HCT116 (cell line): ENCODE data around the gene MOV10. TPM values are rescaled to one million over a fixed set of nuclear protein-coding genes. Genes with fewer than 3 reads are reported as not detected.

Source experiments
- ATAC-seq: fragments of 200-7000 bp; cut with Tn5 transposase; 2 replicates; pipeline ENCODE4 v1.9.1; 2020; ENCODE audit warnings: mild to moderate bottlenecking, moderate library complexity
- BruUV-seq: library from RNA; stranded (reverse); fragments of 400-500 nt; replicated peaks from 2 replicates; lab custom pipeline; 2021; lab: Mats Ljungman, UMichigan
- CTCF ChIA-PET: fragments of 300-600 bp; sonication (Branson Sonifier 250); formaldehyde crosslinking; loops from one replicate; lab custom pipeline; 2021; ENCODE audit warnings: antibody characterized with exemption; lab: Charles Lee
- POLR2A ChIA-PET: fragments of 300-600, 350-600 bp; sonication (Branson Sonifier 250); formaldehyde crosslinking; loops from one replicate; lab custom pipeline; 2021; ENCODE audit warnings: antibody characterized with exemption; lab: Charles Lee
- RAD21 ChIA-PET, 2 experiments: fragments of 300-600 bp; sonication (Branson Sonifier 250); formaldehyde crosslinking; loops; one replicate each; lab custom pipeline; 2023; ENCODE audit warnings: low total read pairs in 2 of 2; ENCODE audit not compliant: uncharacterized antibody in 2 of 2, unreplicated experiment in 2 of 2, low non-redundant PET in 1 of 2; lab: Charles Lee
- DNase-seq: peaks from one replicate; pipeline ENCODE4 v3.0.0-alpha.2; 2010; ENCODE audit warnings: low read depth, low spot score
- H2AFZ ChIP-seq: fragments of 200-600 bp; shearing (Covaris generic), sonication (generic); 2 replicates; pipeline ENCODE4 v1.6.1; 2017; ENCODE audit warnings: low read depth, mixed run types, mixed read lengths, antibody characterized with exemption, low read length; ENCODE audit not compliant: poor library complexity, severe bottlenecking
- H3K27ac ChIP-seq: 2 replicates; pipeline ENCODE4 v1.5.1; 2012; ENCODE audit warnings: low read depth, low read length
- H3K27me3 ChIP-seq: fragments of 200-600 bp; sonication (generic); 2 replicates; pipeline ENCODE4 v1.6.1; 2016; ENCODE audit warnings: mixed run types, low read length, mixed read lengths; ENCODE audit not compliant: insufficient read depth
- H3K36me3 ChIP-seq, 2 experiments: fragments of 200-500 bp in 1 of 2; fragments of 200-600 bp in 1 of 2; sonication (Bioruptor generic) in 1 of 2; sonication (generic) in 1 of 2; 2 replicates each; pipeline versions ENCODE4 v1.5.1 to v1.6.1; 2014 to 2016; ENCODE audit warnings: low read length in 2 of 2, inconsistent platforms in 1 of 2, mixed read lengths in 1 of 2, mixed run types in 1 of 2; ENCODE audit not compliant: insufficient read depth in 2 of 2, control insufficient read depth in 1 of 2
- H3K4me1 ChIP-seq, 2 experiments: fragments of 200-600 bp in 1 of 2; sonication (generic) in 1 of 2; 2 replicates each; pipeline versions ENCODE4 v1.5.1 to v1.6.1; 2012 to 2017; ENCODE audit warnings: low read length in 2 of 2, inconsistent platforms in 1 of 2, mild to moderate bottlenecking in 1 of 2, mixed read lengths in 1 of 2, mixed run types in 1 of 2, moderate library complexity in 1 of 2; ENCODE audit not compliant: insufficient read depth in 2 of 2, control insufficient read depth in 1 of 2
- H3K4me2 ChIP-seq: fragments of 200-600 bp; sonication (generic); 2 replicates; pipeline ENCODE4 v1.6.1; 2017; ENCODE audit warnings: mixed run types, low read length, mixed read lengths
- H3K4me3 ChIP-seq, 2 experiments: fragments of 200-600 bp in 1 of 2; sonication (generic) in 1 of 2; replicated peaks in 1 of 2; 2 replicates each; pipeline ENCODE4 v1.5.1; 2011 to 2016; ENCODE audit warnings: low read length in 2 of 2, control low read depth in 1 of 2, low read depth in 1 of 2, mild to moderate bottlenecking in 1 of 2, mixed read lengths in 1 of 2, mixed run types in 1 of 2
- H3K79me2 ChIP-seq: fragments of 200-600 bp; sonication (generic); 2 replicates; pipeline ENCODE4 v1.6.1; 2017; ENCODE audit warnings: mild to moderate bottlenecking, mixed run types, low read length, moderate library complexity, mixed read lengths; ENCODE audit not compliant: insufficient read depth
- H3K9ac ChIP-seq: fragments of 200-600 bp; sonication (generic); 2 replicates; pipeline ENCODE4 v1.6.1; 2016; ENCODE audit warnings: low read length, mixed read lengths
- H3K9me2 ChIP-seq: fragments of 200-600 bp; sonication (generic), shearing (Covaris generic); 2 replicates; pipeline ENCODE4 v1.6.1; 2017; ENCODE audit warnings: mixed run types, mild to moderate bottlenecking, moderate library complexity; ENCODE audit not compliant: insufficient read depth
- H3K9me3 ChIP-seq, 2 experiments: fragments of 200-500 bp in 1 of 2; fragments of 200-600 bp in 1 of 2; sonication (Bioruptor generic) in 1 of 2; sonication (generic) in 1 of 2; 2 replicates each; pipeline ENCODE4 v1.6.1; 2014 to 2017; ENCODE audit warnings: low read length in 2 of 2, mixed read lengths in 2 of 2, inconsistent platforms in 1 of 2, low read depth in 1 of 2, mild to moderate bottlenecking in 1 of 2, mixed run types in 1 of 2, moderate library complexity in 1 of 2; ENCODE audit not compliant: control insufficient read depth in 1 of 2, insufficient read depth in 1 of 2
- H4K20me1 ChIP-seq: fragments of 200-600 bp; sonication (generic), shearing (Covaris generic); 2 replicates; pipeline ENCODE4 v1.6.1; 2017; ENCODE audit warnings: mixed run types, mild to moderate bottlenecking, moderate library complexity; ENCODE audit not compliant: insufficient read depth
- JUND ChIP-seq: IDR thresholded peaks from 2 replicates; pipeline ENCODE4 v1.6.1; 2012
- RAD21 ChIP-seq: IDR thresholded peaks from 2 replicates; pipeline ENCODE4 v1.6.1; 2012; ENCODE audit warnings: low read depth, mild to moderate bottlenecking
- YY1 ChIP-seq: IDR thresholded peaks from 2 replicates; pipeline ENCODE4 v1.6.1; 2011; ENCODE audit warnings: low read length, low read depth, moderate library complexity, mild to moderate bottlenecking; ENCODE audit not compliant: insufficient replicate concordance; ENCODE audit errors: extremely low read depth
- ZFX ChIP-seq: fragments of 450-650 bp; IDR thresholded peaks from 2 replicates; pipeline ENCODE4 v1.6.1; 2017
- intact Hi-C: fragments of 100-400 bp; cut with micrococcal nuclease; formaldehyde crosslinking; loops from 2 replicates; pipeline ENCODE4 v1.10.0; 2022
- total RNA-seq: library from RNA; stranded (reverse); gene quantifications from one replicate; pipeline ENCODE4 v1.2.1, GENCODE V29; 2021; ENCODE audit not compliant: unreplicated experiment
- TF ChIP-seq, protein P1 (sequence below): IDR thresholded peaks from 2 replicates; pipeline ENCODE4 v1.6.1; 2012; ENCODE audit warnings: low read depth

MOV10 gene
- total RNA-seq, 1 experiment from 2014 or later: 109 TPM

GRCh38 chr1:112687361-112687760, 12.9 kb downstream of the MOV10 start:
- ChIA-PET RAD21 (no interaction called here), CTCF (no interaction called here)
- DNase-seq (no peak), ATAC-seq (no peak)
- H3K9ac ChIP-seq: no peak overlapping the region
- 0 out of 2 replicates have a peak, but pooled peaks cover 15% of the 10 kb centered on the region for H3K79me2 ChIP-seq
- H3K4me1 ChIP-seq: no peaks in the 10 kb centered on the region; a peak in 1 of 4 replicates
- no peak overlapping the region for H3K27ac ChIP-seq
- TF ChIP-seq ZFX: no peak
- TF ChIP-seq, all 23 proteins: peak for 0
- intact Hi-C loops: no loop called here
- Histone ChIP-seq H3K27me3 (no peaks in the 10 kb centered on the region), H3K9me3 (no peaks in the 10 kb centered on the region), H3K9me2 (no peaks in the 10 kb centered on the region), H4K20me1 (no peaks in the 10 kb centered on the region), H3K4me3 (no peak overlapping the region), H3K4me2 (no peak overlapping the region), H3K36me3 (peaks cover 0 to 15% of the 10 kb centered on the region in 2 experiments; a peak in 2 of 4 replicates), H2AFZ (no peak overlapping the region)
- POLR2A ChIA-PET: no interaction called here
- BruUV-seq: no TSS peak

GRCh38 chr1:112687785-112688496, 13.5 kb downstream of the MOV10 start:
- TF ChIP-seq YY1: no peak
- TF ChIP-seq, protein P1, sequence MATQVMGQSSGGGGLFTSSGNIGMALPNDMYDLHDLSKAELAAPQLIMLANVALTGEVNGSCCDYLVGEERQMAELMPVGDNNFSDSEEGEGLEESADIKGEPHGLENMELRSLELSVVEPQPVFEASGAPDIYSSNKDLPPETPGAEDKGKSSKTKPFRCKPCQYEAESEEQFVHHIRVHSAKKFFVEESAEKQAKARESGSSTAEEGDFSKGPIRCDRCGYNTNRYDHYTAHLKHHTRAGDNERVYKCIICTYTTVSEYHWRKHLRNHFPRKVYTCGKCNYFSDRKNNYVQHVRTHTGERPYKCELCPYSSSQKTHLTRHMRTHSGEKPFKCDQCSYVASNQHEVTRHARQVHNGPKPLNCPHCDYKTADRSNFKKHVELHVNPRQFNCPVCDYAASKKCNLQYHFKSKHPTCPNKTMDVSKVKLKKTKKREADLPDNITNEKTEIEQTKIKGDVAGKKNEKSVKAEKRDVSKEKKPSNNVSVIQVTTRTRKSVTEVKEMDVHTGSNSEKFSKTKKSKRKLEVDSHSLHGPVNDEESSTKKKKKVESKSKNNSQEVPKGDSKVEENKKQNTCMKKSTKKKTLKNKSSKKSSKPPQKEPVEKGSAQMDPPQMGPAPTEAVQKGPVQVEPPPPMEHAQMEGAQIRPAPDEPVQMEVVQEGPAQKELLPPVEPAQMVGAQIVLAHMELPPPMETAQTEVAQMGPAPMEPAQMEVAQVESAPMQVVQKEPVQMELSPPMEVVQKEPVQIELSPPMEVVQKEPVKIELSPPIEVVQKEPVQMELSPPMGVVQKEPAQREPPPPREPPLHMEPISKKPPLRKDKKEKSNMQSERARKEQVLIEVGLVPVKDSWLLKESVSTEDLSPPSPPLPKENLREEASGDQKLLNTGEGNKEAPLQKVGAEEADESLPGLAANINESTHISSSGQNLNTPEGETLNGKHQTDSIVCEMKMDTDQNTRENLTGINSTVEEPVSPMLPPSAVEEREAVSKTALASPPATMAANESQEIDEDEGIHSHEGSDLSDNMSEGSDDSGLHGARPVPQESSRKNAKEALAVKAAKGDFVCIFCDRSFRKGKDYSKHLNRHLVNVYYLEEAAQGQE: no peak
- TF ChIP-seq JUND: no peak
- TF ChIP-seq RAD21: no peak
- Histone ChIP-seq H3K27me3 (no peaks in the 10 kb centered on the region), H3K4me3 (no peak overlapping the region), H3K9ac (no peak overlapping the region), H3K9me2 (no peaks in the 10 kb centered on the region), H3K4me2 (no peak overlapping the region), H3K4me1 (no peaks in the 10 kb centered on the region; a peak in 1 of 4 replicates), H2AFZ (no peak overlapping the region), H3K27ac (no peak overlapping the region), H3K9me3 (no peaks in the 10 kb centered on the region), H3K36me3 (peaks cover 4 to 20% of the 10 kb centered on the region in 2 experiments; a peak in 2 of 4 replicates), H4K20me1 (no peaks in the 10 kb centered on the region), H3K79me2 (0 out of 2 replicates have a peak, but pooled peaks cover 15% of the 10 kb centered on the region)
- ChIA-PET RAD21 (no interaction called here), CTCF (no interaction called here), POLR2A (no interaction called here)
- intact Hi-C loops: no loop called here
- BruUV-seq: no TSS peak
- ATAC-seq (no peak), DNase-seq (no peak)
